Measurements from ENCODE around the gene DYRK1B.
A peak's percentile ranks its signal among the peaks of the same experiment; 100 is the strongest.

DYRK1B gene

DNA sequence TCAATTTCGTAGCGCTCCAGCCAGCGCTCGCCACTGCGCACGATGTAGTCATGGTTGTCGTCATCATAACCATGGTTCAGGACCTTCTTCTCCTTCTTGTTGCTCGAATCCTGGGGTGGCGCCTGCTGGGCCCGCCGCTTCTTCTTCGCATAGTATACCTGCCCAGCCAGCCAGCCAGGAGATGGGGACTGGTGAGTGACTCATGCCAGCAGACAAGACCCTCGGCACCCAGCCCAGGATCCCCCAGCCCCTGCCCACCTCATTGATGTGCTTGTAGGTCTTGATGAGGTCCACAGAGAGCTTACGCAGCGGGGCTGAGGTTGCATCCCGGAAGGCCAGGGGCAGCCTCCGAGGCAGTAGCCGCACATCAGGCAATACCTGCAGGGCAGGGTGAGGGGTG is 3.6 kb downstream of the DYRK1B start:
- peaks cover 76% of the 10 kb centered on the region for H3K36me3 Mint-ChIP-seq (ENCODE audit: low read depth)
- H3K4me1 Mint-ChIP-seq (ENCODE audit: low read depth) = peaks cover 31% of the 10 kb centered on the region
- no peaks in the 10 kb centered on the region for H3K27me3 Mint-ChIP-seq
- no peak for DNase-seq
- H3K27ac Mint-ChIP-seq = peak overlapping the region; percentile 47
- H3K9me3 Mint-ChIP-seq = no peaks in the 10 kb centered on the region
- H3K4me3 Mint-ChIP-seq = no peak overlapping the region

- no peak overlapping the region for H3K27ac Mint-ChIP-seq
- H3K4me3 Mint-ChIP-seq = no peak overlapping the region
- no peak for DNase-seq
Measured at GRCh38 chr19:39829702-39830275, 4.2 kb downstream of the DYRK1B start.

DNA sequence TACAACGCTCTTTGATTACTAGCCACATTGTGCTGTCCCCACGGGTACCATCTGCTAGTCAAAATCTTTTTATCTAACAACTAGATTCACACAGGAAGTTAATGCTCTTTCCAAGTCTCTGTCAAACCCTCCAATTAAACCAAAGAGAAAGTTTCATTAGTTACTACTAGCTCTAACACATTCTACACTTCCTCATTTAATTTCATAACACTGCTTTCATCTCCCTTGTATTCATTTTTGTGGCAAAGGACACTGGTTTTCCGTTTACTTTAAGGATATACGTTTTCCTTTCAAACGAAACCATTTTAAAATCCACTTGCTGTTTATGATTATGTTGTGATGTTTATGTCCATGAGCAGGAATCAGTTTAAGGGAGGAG is 5.3 kb downstream of the DYRK1B start:
- Mint-ChIP-seq H3K4me1 (ENCODE audit: low read depth) (peaks cover 19% of the 10 kb centered on the region), H3K27me3 (no peaks in the 10 kb centered on the region), H3K27ac (peak overlapping the region; percentile 65), H3K36me3 (ENCODE audit: low read depth) (peaks cover 61% of the 10 kb centered on the region), H3K9me3 (no peaks in the 10 kb centered on the region), H3K4me3 (no peak overlapping the region)
- DNase-seq = no peak

More at GRCh38 chr19:39829702-39830275, 4.2 kb downstream of the DYRK1B start:
- peaks cover 71% of the 10 kb centered on the region for H3K36me3 Mint-ChIP-seq (ENCODE audit: low read depth)
- H3K4me1 Mint-ChIP-seq (ENCODE audit: low read depth) = peaks cover 29% of the 10 kb centered on the region
- H3K9me3 Mint-ChIP-seq = no peaks in the 10 kb centered on the region
- H3K27me3 Mint-ChIP-seq = no peaks in the 10 kb centered on the region

DNA sequence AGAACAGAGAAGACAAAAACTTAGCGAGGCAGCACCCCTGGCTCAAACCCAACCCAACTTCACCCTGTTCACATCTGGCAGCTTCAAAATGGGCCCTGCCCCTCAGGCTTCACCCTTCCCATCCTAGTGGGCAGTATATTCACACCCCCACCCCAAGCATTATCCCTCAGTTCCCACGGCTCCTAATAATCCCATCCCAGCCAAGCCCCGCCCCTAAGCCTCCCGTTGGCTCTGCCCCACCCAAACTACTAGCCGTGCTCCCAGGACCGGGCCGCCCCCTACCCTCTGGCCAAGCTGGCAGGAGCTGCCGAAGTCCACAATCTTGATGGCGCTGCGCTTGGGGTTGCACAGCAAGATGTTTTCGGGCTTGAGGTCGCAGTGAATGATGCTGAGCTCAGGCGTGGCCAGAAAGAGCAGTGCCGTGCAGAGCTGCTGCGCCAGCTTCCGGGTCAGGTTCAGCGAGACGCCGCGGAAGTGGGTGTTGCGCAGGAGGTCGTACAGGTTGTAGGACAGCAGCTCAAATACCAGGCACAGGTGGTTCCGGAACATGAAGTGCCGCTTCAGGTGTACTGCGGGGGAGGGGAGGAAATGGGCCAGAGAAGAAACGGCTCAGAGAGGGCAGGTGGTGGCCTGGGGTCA is 5.8 kb downstream of the DYRK1B start:
- H3K9me3 Mint-ChIP-seq = no peaks in the 10 kb centered on the region
- peaks cover 19% of the 10 kb centered on the region for H3K4me1 Mint-ChIP-seq (ENCODE audit: low read depth)
- DNase-seq = no peak
- no peak overlapping the region for H3K4me3 Mint-ChIP-seq
- H3K27me3 Mint-ChIP-seq = no peaks in the 10 kb centered on the region
- peak overlapping the region; percentile 37 for H3K27ac Mint-ChIP-seq
- H3K36me3 Mint-ChIP-seq (ENCODE audit: low read depth) = peaks cover 61% of the 10 kb centered on the region

DNA sequence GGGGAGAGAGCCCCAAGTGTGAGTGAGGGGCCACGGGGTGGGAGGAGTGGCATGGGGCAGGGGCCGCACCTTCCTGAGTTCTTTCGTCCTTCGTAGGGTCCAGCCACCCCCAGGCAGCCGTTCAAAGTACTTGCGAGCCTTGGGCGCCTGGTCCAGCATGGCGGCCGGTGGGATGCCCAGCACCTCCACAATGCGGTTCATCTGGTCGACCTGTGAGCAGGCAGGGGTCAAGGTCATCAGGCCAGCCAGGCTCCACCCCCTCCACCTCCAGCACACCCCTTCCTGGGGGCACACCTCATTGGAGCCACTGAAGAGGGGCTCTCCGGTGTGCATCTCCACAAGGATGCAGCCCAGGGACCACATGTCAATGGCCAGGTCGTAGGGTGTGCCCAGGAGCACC is 6.7 kb downstream of the DYRK1B start:
- Mint-ChIP-seq H3K4me1 (ENCODE audit: low read depth) (peaks cover 11% of the 10 kb centered on the region), H3K36me3 (ENCODE audit: low read depth) (peaks cover 53% of the 10 kb centered on the region), H3K27ac (no peak overlapping the region), H3K27me3 (no peaks in the 10 kb centered on the region), H3K9me3 (no peaks in the 10 kb centered on the region), H3K4me3 (no peak overlapping the region)
- DNase-seq = no peak

GRCh38 chr19:39826311-39826945 is 7.5 kb downstream of the DYRK1B start:
- no peak overlapping the region for H3K27ac Mint-ChIP-seq
- no peaks in the 10 kb centered on the region for H3K9me3 Mint-ChIP-seq

GRCh38 chr19:39825531-39826076 is 8.4 kb downstream of the DYRK1B start:
- Mint-ChIP-seq H3K27ac (no peak overlapping the region), H3K9me3 (no peaks in the 10 kb centered on the region), H3K4me3 (no peak overlapping the region)

More at GRCh38 chr19:39826311-39826945, 7.5 kb downstream of the DYRK1B start:
- H3K36me3 Mint-ChIP-seq (ENCODE audit: low read depth) = peaks cover 46% of the 10 kb centered on the region
- no peaks in the 10 kb centered on the region for H3K27me3 Mint-ChIP-seq
- no peak for DNase-seq
- no peak overlapping the region for H3K4me3 Mint-ChIP-seq
- H3K4me1 Mint-ChIP-seq (ENCODE audit: low read depth) = peaks cover 7% of the 10 kb centered on the region

GRCh38 chr19:39825093-39825463 is 8.9 kb downstream of the DYRK1B start:
- Mint-ChIP-seq H3K36me3 (ENCODE audit: low read depth) (peaks cover 34% of the 10 kb centered on the region), H3K27ac (no peak overlapping the region), H3K4me1 (ENCODE audit: low read depth) (peaks cover 7% of the 10 kb centered on the region), H3K27me3 (no peaks in the 10 kb centered on the region), H3K4me3 (no peak overlapping the region), H3K9me3 (no peaks in the 10 kb centered on the region)
- DNase-seq = no peak

More at GRCh38 chr19:39825531-39826076, 8.4 kb downstream of the DYRK1B start:
- no peak for DNase-seq
- Mint-ChIP-seq H3K4me1 (ENCODE audit: low read depth) (peaks cover 7% of the 10 kb centered on the region), H3K36me3 (ENCODE audit: low read depth) (peaks cover 39% of the 10 kb centered on the region), H3K27me3 (no peaks in the 10 kb centered on the region)

- Mint-ChIP-seq H3K9me3 (no peaks in the 10 kb centered on the region), H3K36me3 (ENCODE audit: low read depth) (peaks cover 29% of the 10 kb centered on the region), H3K27me3 (no peaks in the 10 kb centered on the region), H3K4me1 (ENCODE audit: low read depth) (peaks cover 7% of the 10 kb centered on the region), H3K4me3 (no peak overlapping the region), H3K27ac (no peak overlapping the region)
- DNase-seq = peak; percentile 83
Measured at GRCh38 chr19:39824143-39825092, 9.5 kb downstream of the DYRK1B start.

DNA sequence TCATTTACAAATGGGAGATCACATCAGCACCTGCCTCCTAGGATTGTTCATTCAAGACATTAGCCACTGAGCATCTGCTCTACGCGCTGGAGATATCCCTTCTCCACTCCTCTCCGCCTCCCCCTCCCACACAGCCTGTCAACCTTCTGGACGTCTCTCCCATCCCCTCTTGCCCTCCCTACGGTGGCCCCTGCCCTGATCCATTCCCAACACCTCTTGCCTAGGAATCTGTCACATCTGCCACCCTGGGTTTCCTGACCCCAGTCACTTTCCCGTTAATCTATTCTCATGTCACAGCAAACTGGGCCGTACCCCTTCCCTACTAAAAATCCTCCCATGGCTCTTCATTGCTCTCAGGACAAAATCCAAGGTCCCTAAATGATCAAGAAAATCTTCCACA is 10.3 kb downstream of the DYRK1B start:
- peaks cover 22% of the 10 kb centered on the region for H3K36me3 Mint-ChIP-seq (ENCODE audit: low read depth)
- H3K9me3 Mint-ChIP-seq = no peaks in the 10 kb centered on the region
- H3K4me1 Mint-ChIP-seq (ENCODE audit: low read depth) = peaks cover 9% of the 10 kb centered on the region
- no peaks in the 10 kb centered on the region for H3K27me3 Mint-ChIP-seq
- no peak overlapping the region for H3K27ac Mint-ChIP-seq
- no peak overlapping the region for H3K4me3 Mint-ChIP-seq
- no peak for DNase-seq

GRCh38 chr19:39820696-39821095 is 13.3 kb downstream of the DYRK1B start:
- H3K36me3 Mint-ChIP-seq (ENCODE audit: low read depth) = peaks cover 23% of the 10 kb centered on the region

GRCh38 chr19:39819786-39820185 is 14.2 kb downstream of the DYRK1B start:
- H3K9me3 Mint-ChIP-seq = no peaks in the 10 kb centered on the region
- peaks cover 12% of the 10 kb centered on the region for H3K4me1 Mint-ChIP-seq (ENCODE audit: low read depth)
- no peaks in the 10 kb centered on the region for H3K27me3 Mint-ChIP-seq
- no peak overlapping the region for H3K4me3 Mint-ChIP-seq
- H3K36me3 Mint-ChIP-seq (ENCODE audit: low read depth) = peaks cover 25% of the 10 kb centered on the region
- H3K27ac Mint-ChIP-seq = no peak overlapping the region
- no peak for DNase-seq

More at GRCh38 chr19:39820696-39821095, 13.3 kb downstream of the DYRK1B start:
- no peak overlapping the region for H3K4me3 Mint-ChIP-seq
- H3K4me1 Mint-ChIP-seq (ENCODE audit: low read depth) = peaks cover 12% of the 10 kb centered on the region
- H3K27ac Mint-ChIP-seq = no peak overlapping the region
- no peaks in the 10 kb centered on the region for H3K9me3 Mint-ChIP-seq
- no peaks in the 10 kb centered on the region for H3K27me3 Mint-ChIP-seq
- DNase-seq = no peak

- peaks cover 12% of the 10 kb centered on the region for H3K4me1 Mint-ChIP-seq (ENCODE audit: low read depth)
- peaks cover 26% of the 10 kb centered on the region for H3K36me3 Mint-ChIP-seq (ENCODE audit: low read depth)
- no peak overlapping the region for H3K27ac Mint-ChIP-seq
- no peak overlapping the region for H3K4me3 Mint-ChIP-seq
- no peaks in the 10 kb centered on the region for H3K27me3 Mint-ChIP-seq
- DNase-seq = no peak
- H3K9me3 Mint-ChIP-seq = no peaks in the 10 kb centered on the region
Measured at GRCh38 chr19:39818626-39819097, 15.3 kb downstream of the DYRK1B start.
